Activated CD8-positive, alpha-beta memory T cell treated with anti-CD3 and anti-CD28 coated beads, Interleukin-2, amount 50 U/mL, for 1 hour (primary cell): Measurements from ENCODE around the gene ZBTB20.

Experiments used
- DNase-seq: peaks from one replicate; pipeline ENCODE4 v3.0.0-alpha.2; 2020; ENCODE audit errors: extremely low read depth

The ZBTB20 gene

GRCh38 chr3:114374433-114374990 lies 772.6 kb downstream of the ZBTB20 start:
- no peak for DNase-seq

GRCh38 chr3:114370537-114371174 lies 776.4 kb downstream of the ZBTB20 start:
- DNase-seq = no peak

GRCh38 chr3:114365909-114366308 lies 781.2 kb downstream of the ZBTB20 start:
- no peak for DNase-seq

DNA sequence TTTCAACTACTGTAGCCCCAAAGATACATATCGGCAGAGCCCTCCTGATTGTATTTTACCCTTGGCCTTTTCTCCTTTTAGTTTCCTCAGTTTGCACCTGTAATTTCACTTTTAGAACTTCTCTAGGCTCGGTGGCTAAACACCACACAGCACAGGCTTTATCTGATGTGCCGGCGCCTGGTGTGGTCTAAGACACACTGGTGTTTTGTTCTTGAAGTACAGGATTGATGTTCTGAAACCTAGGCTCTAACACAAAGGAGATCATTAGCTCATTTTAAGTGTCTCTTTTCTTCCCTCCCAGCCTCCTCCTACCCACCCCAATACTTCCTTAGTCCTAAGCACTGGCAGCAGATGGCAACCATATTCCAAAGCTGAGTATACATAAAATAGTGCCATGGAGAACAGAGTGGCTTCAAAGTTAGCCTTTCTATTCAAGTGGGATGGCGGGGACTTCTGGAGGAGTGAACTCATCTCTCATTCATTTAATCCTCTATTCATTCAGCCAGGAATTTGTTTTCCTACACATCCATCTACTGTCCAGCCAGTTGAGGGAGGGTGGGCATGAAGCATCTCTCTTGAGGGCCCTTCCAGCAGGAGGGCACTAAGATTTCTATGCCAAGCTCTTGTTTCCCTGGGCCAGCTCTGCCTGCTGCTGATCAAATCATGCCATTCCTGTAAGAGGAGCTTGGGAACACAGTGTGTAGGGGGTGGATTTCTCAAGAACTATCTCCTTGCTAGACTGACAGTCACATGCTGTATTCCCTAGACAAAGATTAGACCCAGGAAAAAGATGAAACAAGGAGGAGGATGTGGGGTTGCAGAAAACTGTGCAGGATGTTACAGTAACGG lies 782.1 kb downstream of the ZBTB20 start:
- no peak for DNase-seq

- no peak for DNase-seq
Measured at GRCh38 chr3:114363554-114364202, 783.4 kb downstream of the ZBTB20 start.

- DNase-seq = no peak
Measured at GRCh38 chr3:114362815-114363214, 784.3 kb downstream of the ZBTB20 start.

DNA sequence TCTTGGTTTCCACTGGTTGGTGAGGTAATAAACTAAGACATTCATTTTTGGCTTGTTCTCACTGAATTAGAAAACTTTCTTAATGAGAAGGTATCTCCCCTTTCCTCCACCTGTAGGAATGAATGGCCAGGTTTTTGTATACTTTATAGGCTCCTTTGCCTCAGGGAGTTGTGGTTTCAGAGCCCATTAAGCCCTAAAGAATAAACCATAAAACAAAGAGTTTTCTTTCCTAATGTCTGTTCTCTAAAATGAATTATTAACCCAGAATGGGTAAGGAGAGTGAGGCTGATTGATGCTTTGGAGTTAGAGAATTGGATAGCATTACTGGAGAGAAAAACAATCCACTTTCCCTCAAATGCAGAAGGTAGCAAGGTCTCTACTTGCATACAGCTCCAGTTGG lies 785.7 kb downstream of the ZBTB20 start:
- no peak for DNase-seq

- no peak for DNase-seq
Measured at GRCh38 chr3:114356525-114356924, 790.6 kb downstream of the ZBTB20 start.

DNA sequence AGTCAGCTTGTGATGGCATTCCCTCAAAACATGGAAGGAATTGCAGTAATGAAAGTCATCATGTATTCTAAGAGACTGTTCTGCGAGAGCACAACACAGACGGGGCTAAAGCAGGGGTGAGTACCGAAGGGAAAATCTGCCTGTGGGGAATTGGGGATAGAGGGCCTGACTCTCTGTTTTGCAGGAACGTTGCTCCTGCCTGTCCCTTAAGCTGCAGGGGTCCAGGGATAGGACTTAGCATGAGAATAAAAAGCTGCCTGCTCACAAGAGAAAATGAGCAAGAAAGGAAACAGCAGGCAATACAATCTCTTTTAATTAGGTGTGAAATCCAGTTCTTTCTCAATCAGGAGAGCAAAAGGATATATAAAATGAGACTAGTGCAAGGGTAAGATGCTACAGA lies 791.0 kb downstream of the ZBTB20 start:
- DNase-seq = no peak

DNA sequence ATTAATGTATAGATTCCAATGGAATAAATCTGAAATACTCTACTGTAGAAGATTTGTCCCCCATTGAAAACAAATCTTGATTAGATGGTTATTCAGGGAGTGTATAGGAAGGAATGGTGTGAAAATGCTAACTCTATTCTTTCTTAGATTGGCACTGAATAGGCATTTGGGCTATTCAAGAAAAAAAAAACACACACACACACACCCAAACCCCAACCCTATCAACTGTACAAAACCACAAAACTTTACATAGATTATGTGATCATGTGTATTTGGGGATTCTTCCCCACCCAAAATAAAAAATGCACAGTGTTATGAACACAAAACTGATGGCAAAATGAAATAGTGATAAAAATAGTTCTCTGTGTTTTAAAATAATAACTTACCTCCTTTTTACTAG lies 791.4 kb downstream of the ZBTB20 start:
- no peak for DNase-seq

DNA sequence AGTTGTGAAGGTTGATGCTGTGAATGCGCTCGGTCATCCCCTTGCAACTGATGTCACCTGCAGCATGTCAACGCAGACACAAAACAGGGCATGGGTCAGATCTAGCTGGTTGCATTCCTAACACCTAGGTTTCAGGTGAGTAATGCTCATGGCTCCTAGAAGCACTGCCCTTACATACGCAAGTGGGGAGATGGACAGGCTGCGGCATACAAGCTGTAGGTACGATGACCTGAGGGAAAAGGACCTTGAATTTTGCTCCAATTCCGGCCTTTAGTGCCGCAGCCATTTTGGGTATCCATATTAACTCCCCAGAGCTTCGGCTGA lies 795.3 kb downstream of the ZBTB20 start:
- DNase-seq = no peak

DNA sequence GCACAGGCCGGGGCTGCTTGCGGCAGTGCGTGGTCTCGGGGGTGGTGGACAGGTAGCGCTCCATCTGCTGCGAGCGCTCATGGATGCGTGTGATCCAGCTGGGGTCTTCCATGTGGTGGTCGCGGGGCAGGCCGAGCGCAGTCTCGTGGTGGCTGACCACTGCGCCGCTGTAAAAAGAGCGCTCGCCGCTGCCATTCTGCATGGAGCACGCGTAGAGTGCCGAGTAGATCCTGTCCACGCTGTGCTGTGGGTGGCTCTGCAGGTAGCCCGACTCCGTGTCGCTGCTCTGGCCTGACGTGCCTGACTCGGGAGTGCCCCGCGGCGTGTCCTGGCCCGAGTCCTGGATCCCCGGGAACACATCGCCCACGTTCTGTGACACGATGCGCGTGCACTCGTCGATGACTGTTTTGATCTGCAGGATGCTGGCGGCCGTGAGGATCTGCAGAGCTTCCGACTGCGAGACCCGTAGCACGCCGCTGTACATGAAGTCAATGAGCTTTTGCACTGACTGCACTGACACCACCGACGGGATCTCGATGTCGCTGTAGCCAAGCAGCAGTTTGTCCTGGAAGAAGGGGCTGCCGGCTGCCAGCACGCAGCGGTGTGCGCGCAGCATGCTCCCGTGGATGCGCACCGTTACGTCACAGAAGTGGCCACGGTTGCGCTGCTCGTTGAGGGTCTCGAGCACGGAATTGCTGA lies 795.8 kb downstream of the ZBTB20 start:
- DNase-seq = no peak

- DNase-seq = no peak
Measured at GRCh38 chr3:114350690-114351089, 796.4 kb downstream of the ZBTB20 start.

GRCh38 chr3:114350271-114350670 lies 796.8 kb downstream of the ZBTB20 start:
- no peak for DNase-seq

GRCh38 chr3:114344492-114344891 lies 802.6 kb downstream of the ZBTB20 start:
- no peak for DNase-seq

- no peak for DNase-seq
Measured at GRCh38 chr3:114338651-114339357, 808.3 kb downstream of the ZBTB20 start.

- no peak for DNase-seq
Measured at GRCh38 chr3:114336857-114337256, 810.2 kb downstream of the ZBTB20 start.

DNA sequence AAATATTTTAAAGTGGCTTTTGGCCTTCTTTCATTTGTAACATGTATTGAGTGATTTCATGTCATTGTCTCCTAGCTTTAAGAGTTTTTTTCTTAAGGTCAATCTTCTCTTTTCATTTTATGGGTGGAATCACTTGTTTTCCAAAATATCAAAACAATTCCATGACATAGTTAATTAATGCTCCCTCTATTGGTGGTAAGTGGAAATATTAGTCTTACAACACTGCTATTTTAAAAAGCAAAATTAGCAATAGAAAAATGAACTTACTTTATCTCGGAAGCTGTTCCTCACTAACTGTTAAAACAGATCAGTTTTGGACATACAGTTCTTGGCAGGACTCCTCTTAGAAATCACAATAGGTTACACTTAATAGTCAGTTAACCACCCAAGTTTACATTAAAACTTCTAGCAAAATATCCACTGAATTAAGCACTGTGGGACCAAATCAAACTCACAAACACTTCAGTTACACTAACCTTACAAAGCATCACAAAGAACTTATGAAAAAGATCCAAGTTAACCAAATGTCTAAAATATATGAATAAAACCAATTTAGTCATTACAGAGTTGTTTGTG lies 810.9 kb downstream of the ZBTB20 start:
- DNase-seq = no peak

DNA sequence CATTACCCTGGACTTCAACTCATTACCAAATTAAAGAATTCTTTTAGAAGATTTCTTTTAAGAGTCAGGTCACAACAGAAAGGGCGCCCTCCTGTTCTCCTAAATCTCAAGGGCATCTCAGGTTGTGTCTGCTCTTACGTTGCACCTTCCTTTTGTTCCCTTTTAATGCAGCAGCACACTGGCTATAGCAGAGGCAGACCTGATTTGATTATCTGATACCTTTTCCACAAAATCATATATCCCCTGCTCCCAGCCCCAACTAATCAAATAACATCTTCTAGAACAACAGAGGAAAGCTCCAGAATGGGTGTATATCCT lies 813.2 kb downstream of the ZBTB20 start:
- DNase-seq = no peak

GRCh38 chr3:114333180-114333922 lies 813.7 kb downstream of the ZBTB20 start:
- DNase-seq = no peak
